OCI-LY1 (cell line): ENCODE data around the gene TMEM143.

Source experiments
- EZH2 ChIP-seq: fragments of 200-600 bp; sonication (generic), shearing (Covaris generic); IDR thresholded peaks from 2 replicates; pipeline ENCODE4 v1.8.0; 2017; ENCODE audit warnings: borderline replicate concordance, mixed run types, mild to moderate bottlenecking, antibody characterized with exemption, low read length, moderate library complexity, mixed read lengths
- TF ChIP-seq, protein P1 (sequence below): fragments of 200-600 bp; sonication (generic), shearing (Covaris generic); IDR thresholded peaks from 2 replicates; pipeline ENCODE4 v1.5.1; 2017; ENCODE audit warnings: mild to moderate bottlenecking, antibody characterized with exemption, low read length, moderate library complexity, mixed read lengths

DNA sequence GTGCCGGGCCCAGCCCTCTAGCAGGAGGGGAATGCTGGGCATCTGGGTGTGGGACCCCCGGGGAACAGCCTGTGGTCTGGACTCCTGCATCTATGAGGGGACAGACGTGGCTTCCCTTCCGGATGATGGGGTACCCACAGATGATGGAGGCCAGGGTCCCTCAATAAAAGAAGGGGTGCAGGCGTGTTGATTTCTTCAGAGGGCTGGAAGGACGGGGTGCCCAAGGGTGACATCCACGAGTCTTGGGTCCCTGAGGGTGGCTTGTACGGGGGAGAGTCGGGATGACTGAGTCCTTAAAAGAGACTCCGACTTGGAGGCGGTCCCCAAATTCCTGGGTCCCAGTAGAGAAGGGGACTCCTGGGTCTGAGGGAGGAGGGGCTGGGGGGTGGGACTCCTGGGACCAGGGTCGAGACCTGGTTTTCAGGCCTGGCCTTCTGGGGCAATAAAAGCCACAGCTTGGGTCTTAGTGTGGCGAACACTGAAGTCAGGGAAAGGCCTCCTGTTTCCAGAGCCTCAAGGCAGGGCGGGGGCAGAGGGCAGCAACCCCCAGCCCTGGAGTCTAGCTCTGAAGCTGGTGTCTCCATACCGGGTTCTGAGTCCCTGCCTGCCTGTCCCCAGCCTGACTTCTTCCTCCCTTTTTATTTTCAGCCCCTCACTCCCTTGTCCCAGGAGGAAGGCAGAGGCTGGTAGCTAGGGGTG, 29.3 kb upstream of the TMEM143 start:
- TF ChIP-seq, protein P1, sequence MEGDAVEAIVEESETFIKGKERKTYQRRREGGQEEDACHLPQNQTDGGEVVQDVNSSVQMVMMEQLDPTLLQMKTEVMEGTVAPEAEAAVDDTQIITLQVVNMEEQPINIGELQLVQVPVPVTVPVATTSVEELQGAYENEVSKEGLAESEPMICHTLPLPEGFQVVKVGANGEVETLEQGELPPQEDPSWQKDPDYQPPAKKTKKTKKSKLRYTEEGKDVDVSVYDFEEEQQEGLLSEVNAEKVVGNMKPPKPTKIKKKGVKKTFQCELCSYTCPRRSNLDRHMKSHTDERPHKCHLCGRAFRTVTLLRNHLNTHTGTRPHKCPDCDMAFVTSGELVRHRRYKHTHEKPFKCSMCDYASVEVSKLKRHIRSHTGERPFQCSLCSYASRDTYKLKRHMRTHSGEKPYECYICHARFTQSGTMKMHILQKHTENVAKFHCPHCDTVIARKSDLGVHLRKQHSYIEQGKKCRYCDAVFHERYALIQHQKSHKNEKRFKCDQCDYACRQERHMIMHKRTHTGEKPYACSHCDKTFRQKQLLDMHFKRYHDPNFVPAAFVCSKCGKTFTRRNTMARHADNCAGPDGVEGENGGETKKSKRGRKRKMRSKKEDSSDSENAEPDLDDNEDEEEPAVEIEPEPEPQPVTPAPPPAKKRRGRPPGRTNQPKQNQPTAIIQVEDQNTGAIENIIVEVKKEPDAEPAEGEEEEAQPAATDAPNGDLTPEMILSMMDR: no peak
- no peak for TF ChIP-seq EZH2
